DMS79 treated with DMSO at 0.1 percent for 48 hours (cell line): ENCODE data around the gene TRAM1L1.

ENCODE experiments used
- DNase-seq: peaks from one replicate; lab custom pipeline; 2025; lab: John Stamatoyannopoulos, UW

TRAM1L1 gene

DNA sequence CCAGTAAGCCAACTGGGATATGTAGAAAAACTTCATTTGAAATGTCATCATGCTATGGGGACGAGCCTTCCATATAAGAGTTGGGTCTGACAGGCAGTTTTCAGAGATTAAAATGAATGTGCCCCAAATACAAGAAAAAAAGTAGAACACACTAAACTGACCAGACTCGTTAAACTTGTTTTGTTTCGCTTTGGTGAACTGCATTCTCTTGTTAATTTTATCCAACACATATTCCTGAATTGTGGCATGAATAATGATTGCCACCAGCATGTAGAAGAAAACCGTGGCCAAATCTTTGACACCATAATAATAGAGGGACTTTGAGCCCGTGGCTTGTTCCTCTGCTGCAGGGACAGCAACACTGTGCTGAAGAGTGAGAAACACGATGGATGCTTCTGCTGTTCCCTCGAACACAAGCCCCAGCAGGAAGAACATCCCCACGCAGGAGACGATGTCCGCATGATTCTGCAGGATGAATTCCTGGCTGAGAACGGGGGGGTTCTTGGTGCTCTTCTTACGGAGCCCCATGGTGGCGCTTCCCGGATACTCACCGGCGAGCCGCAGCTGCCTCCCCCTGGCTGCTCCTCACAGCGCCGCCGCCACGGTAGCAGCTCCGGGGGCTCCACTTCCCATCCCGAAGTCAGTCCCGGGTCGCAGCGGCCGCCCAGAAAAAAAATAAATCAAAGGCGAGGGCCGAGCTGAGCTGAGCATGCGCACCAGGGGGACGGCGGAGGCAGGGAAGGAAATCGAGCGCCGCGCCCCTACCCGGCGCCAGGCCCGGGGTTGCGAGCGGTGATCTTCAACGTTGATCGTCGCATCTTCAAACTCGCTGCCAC is at the start of gene TRAM1L1:
Gene TRAM1L1, minus strand, starts transcription at position 711 of the 836 bp plus-strand sequence. Its CDS starts 183 bp downstream, at position 528.
- DNase-seq, result no peak

DNA sequence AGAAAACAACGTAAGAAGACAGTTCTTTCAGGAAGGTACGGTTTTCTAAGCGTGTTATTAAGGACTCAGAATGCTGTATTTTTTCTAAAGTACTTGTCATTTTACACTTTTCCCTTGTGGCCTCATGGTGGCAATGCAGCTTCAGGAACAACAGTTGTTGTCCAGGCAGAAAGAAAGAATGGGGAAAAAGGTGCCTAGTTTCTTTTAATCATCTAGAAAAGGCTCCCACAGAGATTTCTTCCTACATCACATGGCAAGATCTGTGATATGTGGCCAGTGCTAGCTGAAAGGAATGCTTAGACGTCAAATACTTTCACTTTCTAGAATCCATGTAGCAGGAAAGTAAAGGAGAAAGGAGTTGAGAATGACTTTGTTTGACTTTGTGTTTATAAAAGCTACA is 49.0 kb upstream of the TRAM1L1 start:
- no peak for DNase-seq

DNA sequence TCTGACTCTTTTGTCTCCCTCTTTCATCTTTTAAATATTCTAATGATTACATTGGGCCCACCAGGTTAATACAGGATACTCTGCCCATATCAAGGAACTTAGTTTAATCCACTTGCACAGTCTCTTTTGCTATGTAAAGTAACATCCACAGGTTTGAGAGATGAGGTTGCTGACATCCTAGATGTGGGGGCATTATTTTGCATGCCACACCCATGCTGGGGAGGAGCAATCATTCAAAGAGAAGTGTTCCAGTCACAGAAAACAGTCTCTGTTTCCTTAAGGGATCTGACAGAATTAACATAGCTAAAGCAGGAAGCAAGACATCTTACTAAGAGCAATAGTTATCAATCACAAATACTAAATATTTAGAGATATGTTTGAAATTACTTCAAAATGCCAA is 11.5 kb upstream of the TRAM1L1 start:
- no peak for DNase-seq

DNA sequence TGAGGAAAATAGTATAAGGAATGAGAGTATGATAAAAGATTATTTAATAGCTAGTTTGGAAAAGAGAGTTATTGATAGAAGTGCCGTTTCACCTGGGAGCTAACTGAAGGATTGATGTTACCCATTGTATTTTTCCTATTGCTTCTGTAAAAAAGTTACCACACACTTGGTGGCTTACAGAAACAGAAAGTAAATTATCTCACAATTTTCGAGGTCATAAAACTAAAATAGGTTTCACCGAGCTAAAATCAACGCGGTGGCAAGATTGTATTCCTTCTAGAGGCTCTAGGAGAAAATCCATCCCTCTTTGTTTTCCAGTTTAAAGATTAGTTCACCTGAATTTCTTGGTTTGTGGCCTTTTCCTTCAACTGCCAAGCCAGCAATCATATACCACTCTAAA is 11.1 kb upstream of the TRAM1L1 start:
- DNase-seq, result no peak

DNA sequence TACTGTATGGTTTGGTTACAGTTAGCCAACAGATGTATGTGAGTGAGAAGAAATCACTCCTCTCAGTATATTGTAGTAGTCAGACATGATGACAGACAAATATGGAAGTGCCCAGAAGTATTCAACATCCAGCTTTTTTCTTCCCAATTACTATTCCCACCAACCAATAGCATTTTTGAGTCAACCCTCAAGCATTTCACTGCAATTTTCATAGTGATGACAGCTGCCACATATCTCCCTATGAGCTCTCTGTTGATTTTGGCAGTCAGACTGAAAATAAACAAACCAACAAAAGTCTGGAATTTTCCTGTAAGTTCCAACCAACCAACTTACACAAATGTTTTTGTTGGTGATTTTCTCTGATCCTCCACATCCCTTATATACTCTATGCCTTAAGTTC is 8.2 kb upstream of the TRAM1L1 start:
- DNase-seq, result no peak

DNA sequence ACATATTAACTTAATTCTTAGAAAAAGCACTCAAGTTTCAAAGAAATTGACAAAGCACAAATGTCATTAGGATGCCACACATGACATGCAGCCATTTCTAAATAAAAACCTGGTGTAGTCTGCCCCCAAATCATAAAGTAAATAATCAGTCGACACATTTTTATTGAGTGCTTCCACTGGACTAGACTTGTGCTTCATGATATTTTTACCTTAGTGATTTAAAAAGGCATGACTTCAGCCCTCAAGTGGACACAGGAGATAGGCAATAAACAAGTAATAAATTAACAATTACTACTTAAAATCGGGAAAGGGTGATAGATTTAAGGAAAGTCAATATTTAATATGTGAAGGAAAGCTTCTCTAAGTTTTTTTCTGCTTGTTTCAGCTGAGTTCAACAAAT is 7.6 kb downstream of the TRAM1L1 start:
- no peak for DNase-seq

DNA sequence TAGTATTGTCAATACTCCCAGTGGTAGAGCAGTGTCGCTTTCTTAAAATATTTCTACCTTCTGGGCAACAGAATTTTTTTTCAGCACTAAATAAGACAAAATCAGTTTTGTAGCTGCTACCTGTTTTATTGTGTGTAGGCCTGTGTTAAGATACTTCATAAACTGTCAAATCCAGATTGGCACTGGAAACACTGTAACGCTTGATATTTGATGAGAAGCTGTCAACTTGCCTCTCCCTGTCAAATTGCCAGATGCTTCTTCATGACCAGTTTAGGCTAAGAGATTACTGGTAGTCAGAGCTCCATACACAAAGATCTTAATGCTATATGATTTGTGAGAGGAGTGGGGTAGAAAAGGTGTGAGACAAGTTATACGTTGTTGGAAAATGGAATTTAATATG is 17.3 kb downstream of the TRAM1L1 start:
- no peak for DNase-seq

DNA sequence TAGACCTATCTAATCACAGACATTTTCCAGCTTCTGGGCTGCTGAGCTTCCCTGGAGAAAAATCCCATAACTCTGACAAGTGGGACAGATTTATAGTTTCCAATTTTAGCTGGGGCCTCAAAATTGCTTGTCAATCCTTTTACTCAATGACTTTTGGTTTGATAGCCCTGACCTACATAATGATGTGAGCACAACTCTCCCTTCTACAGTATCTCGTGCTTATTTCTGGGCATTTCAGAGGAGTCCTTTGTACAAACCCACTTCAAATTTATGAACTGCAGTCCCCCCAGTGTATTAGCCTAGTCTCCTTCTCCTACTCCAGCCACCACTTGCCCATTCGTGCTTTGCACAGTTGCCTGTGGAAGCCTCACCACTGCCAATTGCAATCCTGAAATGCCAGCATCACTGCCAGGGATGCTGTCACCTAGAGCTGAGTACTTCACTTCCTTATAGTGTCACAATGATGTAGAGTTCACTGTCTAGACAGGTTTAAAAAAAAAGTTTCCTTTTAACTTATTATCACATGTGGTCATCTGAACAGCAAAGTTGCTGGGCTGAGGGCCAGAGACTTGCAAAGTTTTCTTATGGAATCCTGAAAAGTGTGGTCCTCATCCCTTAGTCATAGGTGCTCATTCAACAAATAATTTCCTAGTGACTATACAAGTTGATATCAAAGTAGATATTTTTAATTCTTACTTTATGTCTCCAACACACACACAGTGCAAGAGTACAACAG is 21.2 kb downstream of the TRAM1L1 start:
- no peak for DNase-seq

DNA sequence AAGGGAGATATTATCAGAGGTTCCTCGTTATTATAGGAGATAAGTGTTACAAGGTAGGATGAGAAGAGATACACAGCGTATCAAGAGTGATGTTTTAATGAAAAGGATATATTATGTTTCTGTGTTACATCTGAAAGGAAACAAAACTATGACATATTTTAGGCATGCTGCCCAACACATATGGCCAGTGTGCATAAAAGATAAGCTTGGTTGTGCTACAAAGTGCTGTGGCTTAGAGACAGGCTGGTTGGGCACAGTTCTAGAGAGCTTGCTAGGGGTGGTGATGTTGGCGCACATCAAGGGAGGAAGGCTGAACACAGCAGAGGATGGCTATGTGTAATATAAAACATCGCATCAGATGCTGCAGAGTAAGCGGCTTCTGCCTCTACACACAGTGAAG is 42.4 kb downstream of the TRAM1L1 start:
- DNase-seq, result no peak
